GM19035 (cell line): Measurements from ENCODE around the gene PDZRN3.

ENCODE experiments used
- ATAC-seq: cut with Tn5 transposase; IDR thresholded peaks from one replicate; pipeline ENCODE4 v1.9.1; 2021; ENCODE audit not compliant: unreplicated experiment

Gene PDZRN3

GRCh38 chr3:73623346-73623745 is 1.4 kb downstream of the PDZRN3 start:
- no peak for ATAC-seq

GRCh38 chr3:73622091-73622805 is 2.5 kb downstream of the PDZRN3 start:
- no peak for ATAC-seq

- ATAC-seq, result no peak
These were observed 3.4 kb downstream of the PDZRN3 start for GRCh38 chr3:73621388-73621787.

- no peak for ATAC-seq
These were observed 6.3 kb downstream of the PDZRN3 start for GRCh38 chr3:73618461-73618860.

GRCh38 chr3:73616056-73616455 is 8.7 kb downstream of the PDZRN3 start:
- no peak for ATAC-seq

GRCh38 chr3:73614419-73614818 is 10.3 kb downstream of the PDZRN3 start:
- no peak for ATAC-seq

- no peak for ATAC-seq
These were observed 13.6 kb downstream of the PDZRN3 start for GRCh38 chr3:73611176-73611575.

- no peak for ATAC-seq
These were observed 14.2 kb downstream of the PDZRN3 start for GRCh38 chr3:73610493-73610892.

GRCh38 chr3:73609655-73610054 is 15.1 kb downstream of the PDZRN3 start:
- no peak for ATAC-seq

- no peak for ATAC-seq
These were observed 15.5 kb downstream of the PDZRN3 start for GRCh38 chr3:73609315-73609641.

GRCh38 chr3:73608456-73609314 is 16.1 kb downstream of the PDZRN3 start:
- no peak for ATAC-seq

- ATAC-seq, result no peak
These were observed 18.9 kb downstream of the PDZRN3 start for GRCh38 chr3:73605861-73606260.

- no peak for ATAC-seq
These were observed 19.3 kb downstream of the PDZRN3 start for GRCh38 chr3:73605412-73605811.

- no peak for ATAC-seq
These were observed 20.3 kb downstream of the PDZRN3 start for GRCh38 chr3:73604451-73604850.

- no peak for ATAC-seq
These were observed 21.0 kb downstream of the PDZRN3 start for GRCh38 chr3:73603762-73604171.

GRCh38 chr3:73602170-73602569 is 22.6 kb downstream of the PDZRN3 start:
- no peak for ATAC-seq

- no peak for ATAC-seq
These were observed 23.3 kb downstream of the PDZRN3 start for GRCh38 chr3:73601481-73601880.

- no peak for ATAC-seq
These were observed 23.7 kb downstream of the PDZRN3 start for GRCh38 chr3:73601011-73601410.

- ATAC-seq, result no peak
These were observed 24.3 kb downstream of the PDZRN3 start for GRCh38 chr3:73600293-73600938.

GRCh38 chr3:73599605-73600004 is 25.1 kb downstream of the PDZRN3 start:
- no peak for ATAC-seq

- no peak for ATAC-seq
These were observed 27.3 kb downstream of the PDZRN3 start for GRCh38 chr3:73597476-73597875.
